Measurements from ENCODE around the gene ZDHHC3.
"Not testable (repeated sequence)": the region's sequence is repeated elsewhere in the genome, so short reads cannot be mapped to it uniquely, and the experiment has no call there.

The ZDHHC3 gene

GRCh38 chr3:44963571-44964325 lies 12.2 kb downstream of the ZDHHC3 start:
- DNase-seq, result no peak

GRCh38 chr3:44962621-44963393 lies 13.2 kb downstream of the ZDHHC3 start:
- DNase-seq, result peak in 3 of 4 experiments; percentile 15 to 31 (median 20)

- DNase-seq, result no peak
These were observed 14.1 kb downstream of the ZDHHC3 start for GRCh38 chr3:44961888-44962287.

GRCh38 chr3:44960387-44961026 lies 15.5 kb downstream of the ZDHHC3 start:
- DNase-seq, result no peak

GRCh38 chr3:44958386-44958785 lies 17.6 kb downstream of the ZDHHC3 start:
- no peak for DNase-seq

- DNase-seq, result no peak
These were observed 18.0 kb downstream of the ZDHHC3 start for GRCh38 chr3:44957986-44958385.

GRCh38 chr3:44955917-44956316 lies 20.1 kb downstream of the ZDHHC3 start:
- peak in 1 of 4 experiments; percentile 15 for DNase-seq

GRCh38 chr3:44954962-44955361 lies 21.0 kb downstream of the ZDHHC3 start:
- DNase-seq, result peak; percentile 59 to 88 (median 84)

- peak; percentile 50 to 83 (median 64) for DNase-seq
These were observed 21.7 kb downstream of the ZDHHC3 start for GRCh38 chr3:44954304-44954703.

- no peak for DNase-seq
These were observed 23.3 kb downstream of the ZDHHC3 start for GRCh38 chr3:44952689-44953088.

GRCh38 chr3:44950275-44950734 lies 25.7 kb downstream of the ZDHHC3 start:
- no peak for DNase-seq

GRCh38 chr3:44949770-44950169 lies 26.2 kb downstream of the ZDHHC3 start:
- DNase-seq, result not testable (repeated sequence)

- DNase-seq, result no peak
These were observed 27.7 kb downstream of the ZDHHC3 start for GRCh38 chr3:44948239-44948638.

GRCh38 chr3:44942202-44942921 lies 33.6 kb downstream of the ZDHHC3 start:
- DNase-seq, result no peak

- no peak for DNase-seq
These were observed 36.4 kb downstream of the ZDHHC3 start for GRCh38 chr3:44939581-44940036.

- DNase-seq, result no peak
These were observed 42.7 kb downstream of the ZDHHC3 start for GRCh38 chr3:44932986-44933944.

- DNase-seq, result no peak
These were observed 43.7 kb downstream of the ZDHHC3 start for GRCh38 chr3:44932271-44932670.

- DNase-seq, result no peak
These were observed 44.2 kb downstream of the ZDHHC3 start for GRCh38 chr3:44931791-44932190.

GRCh38 chr3:44930911-44931310 lies 45.1 kb downstream of the ZDHHC3 start:
- DNase-seq, result no peak

GRCh38 chr3:44929782-44930181 lies 46.2 kb downstream of the ZDHHC3 start:
- no peak for DNase-seq

GRCh38 chr3:44927371-44927770 lies 48.6 kb downstream of the ZDHHC3 start:
- no peak for DNase-seq
